Heart right ventricle (tissue), 16 donors: ENCODE data around the gene RGS7. TPM values are rescaled to one million over a fixed set of nuclear protein-coding genes. Genes with fewer than 3 reads are reported as not detected.

Experiments
- ATAC-seq, 8 donors: fragments of 200-7000 bp; cut with Tn5 transposase; one replicate each; pipeline ENCODE4 v1.9.1; 2020; ENCODE audit warnings: mild to moderate bottlenecking in 8 of 8, moderate library complexity in 8 of 8, moderate number of reproducible peaks in 1 of 8
- DNase-seq, 2 donors: peaks; one replicate each; pipeline ENCODE4 v3.0.0-alpha.2; 2020
- H3K27ac ChIP-seq, 10 donors: fragments of 200-600 bp; sonication (generic) in 2 of 10; one replicate each; pipeline versions ENCODE4 v1.5.0 to v1.8.0; 2020 to 2022; ENCODE audit warnings: mild to moderate bottlenecking in 3 of 10
- H3K27me3 ChIP-seq, 7 donors: fragments of 200-600 bp; one replicate each; pipeline ENCODE4 v1.8.0; 2021 to 2022; ENCODE audit warnings: mild to moderate bottlenecking in 2 of 7
- H3K36me3 ChIP-seq, 9 donors: fragments of 200-600 bp; sonication (generic) in 1 of 9; one replicate each; pipeline versions ENCODE4 v1.5.0 to v1.8.0; 2020 to 2022; ENCODE audit warnings: mild to moderate bottlenecking in 2 of 9
- H3K4me1 ChIP-seq, 9 donors: fragments of 200-600 bp; sonication (generic) in 1 of 9; one replicate each; pipeline versions ENCODE4 v1.5.0 to v1.8.0; 2020 to 2022; ENCODE audit warnings: mild to moderate bottlenecking in 4 of 9
- H3K4me3 ChIP-seq, 10 donors: fragments of 200-600 bp; sonication (generic) in 2 of 10; one replicate each; pipeline versions ENCODE4 v1.5.0 to v1.8.0; 2020 to 2022; ENCODE audit warnings: mild to moderate bottlenecking in 7 of 10, moderate library complexity in 2 of 10
- H3K9me3 ChIP-seq, 11 donors: fragments of 200-600 bp in 10 of 11; sonication (generic) in 2 of 11; one replicate each; pipeline versions ENCODE4 v1.5.0 to v1.8.0; 2013 to 2022; ENCODE audit warnings: mild to moderate bottlenecking in 2 of 11, control low read depth in 1 of 11, moderate library complexity in 1 of 11
- WGBS, 2 donors: extraction: QIAGEN DNeasy Blood & Tissue Kit; methylation state at CpG; one replicate each; pipeline ENCODE4 v1.1.7; 2013; ENCODE audit warnings: inconsistent platforms in 1 of 2; 5-methylcytosine and 5-hydroxymethylcytosine counted together
- intact Hi-C, 10 donors: fragments of 100-400 bp; cut with DNase I; formaldehyde crosslinking; loops; one replicate each; pipeline versions ENCODE4 v1.11.1 to v1.14.2; 2022
- polyA plus RNA-seq, 2 donors: library from polyadenylated mRNA; stranded (reverse); fragments of 200-250 nt; gene quantifications; one replicate each; pipeline ENCODE4 v1.2.3, GENCODE V29; 2013
- total RNA-seq, 10 donors: library from RNA; stranded (reverse); fragmentation: NEBNext Ultra II Directional in 3 of 10; extraction: Animal tissue kit (Norgen Biotek cat#: 25700) in 3 of 10; gene quantifications; one replicate each; pipeline versions ENCODE4 v1.2.1 to v1.2.4, GENCODE V29; 2021 to 2023
- TF ChIP-seq, protein P1 (sequence below), 9 donors: fragments of 200-600 bp; sonication (generic) in 2 of 9; IDR thresholded peaks; one replicate each; pipeline versions ENCODE4 v1.5.0 to v1.8.0; 2021 to 2022; ENCODE audit warnings: antibody characterized with exemption in 9 of 9, mild to moderate bottlenecking in 5 of 9, moderate library complexity in 1 of 9
- donor health status: Arrhythmogenic right ventricular cardiomyopathy.
- donor health status: ischemic (EF 13 %, LVEDD 7.1; RV severe dilation, severe dysfunction).
- donor health status: healthy with polysubstance abuse.
- donor health status: DM: no; HTN: yes; CAD: no.
- donor health status: DM: no; HTN: no; CAD: no.
- donor health status: ischemic (EF 25% LVEDD 6.9; RV normal size, moderate dysfunction).
- donor health status: ischemic (EF 25% LVEDD 5.7; RV mildly dilated, moderate dysfunction).
- donor health status: healthy.
- donor health status: DM: yes; HTN: yes; CAD: no.
- donor health status: Ischemic cardiomyopathy.
- donor health status: ischemic (EF 35%, LVEDD 5.7; RV mildly dilated, moderate dysfunction).
- donor health status: nonischemic (EF 11% LVEDD 7.7; RV severe dilation, severe dysfunction).
- donor health status: DM: yes; HTN: yes; CAD: no.
- donor health status: PGD.
- donor health status: ischemic (EF 29% LVEDD 5.4; RV normal size, mild dysfunction).
- donor health status: nonischemic (EF 23%, LVEDD 6.1; RV moderate dilation, normal function).

RGS7 gene
- total and polyA plus RNA-seq, 12 donors: not detected

DNA sequence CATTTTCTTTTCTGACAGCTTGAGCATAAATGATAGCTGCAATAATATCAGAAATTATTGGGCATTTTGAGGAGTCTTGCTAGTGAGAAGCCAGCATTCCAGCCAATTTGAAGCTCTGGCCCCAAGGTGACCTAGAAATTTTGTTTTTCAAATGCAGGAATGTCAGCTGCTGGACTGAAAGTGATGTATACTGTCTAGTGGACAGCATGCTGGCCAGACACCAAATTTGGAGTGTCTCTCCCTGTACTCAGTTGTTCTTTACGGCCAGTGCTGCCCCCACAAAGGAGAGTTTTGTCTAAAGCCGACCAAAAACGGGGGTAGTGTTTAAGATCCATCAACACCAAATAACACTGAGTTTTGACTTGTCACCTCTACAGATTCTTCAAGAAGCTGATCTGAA lies 5.2 kb downstream of the RGS7 start:
- Histone ChIP-seq H3K36me3 (no peaks in the 10 kb centered on the region), H3K9me3 (no peaks in the 10 kb centered on the region), H3K27ac (no peak overlapping the region), H3K27me3 (peaks cover 0 to 30% (median 20%) of the 10 kb centered on the region in 7 donors), H3K4me3 (no peak overlapping the region), H3K4me1 (peaks cover 0 to 3% (median 0%) of the 10 kb centered on the region in 9 donors)
- TF ChIP-seq, protein P1, sequence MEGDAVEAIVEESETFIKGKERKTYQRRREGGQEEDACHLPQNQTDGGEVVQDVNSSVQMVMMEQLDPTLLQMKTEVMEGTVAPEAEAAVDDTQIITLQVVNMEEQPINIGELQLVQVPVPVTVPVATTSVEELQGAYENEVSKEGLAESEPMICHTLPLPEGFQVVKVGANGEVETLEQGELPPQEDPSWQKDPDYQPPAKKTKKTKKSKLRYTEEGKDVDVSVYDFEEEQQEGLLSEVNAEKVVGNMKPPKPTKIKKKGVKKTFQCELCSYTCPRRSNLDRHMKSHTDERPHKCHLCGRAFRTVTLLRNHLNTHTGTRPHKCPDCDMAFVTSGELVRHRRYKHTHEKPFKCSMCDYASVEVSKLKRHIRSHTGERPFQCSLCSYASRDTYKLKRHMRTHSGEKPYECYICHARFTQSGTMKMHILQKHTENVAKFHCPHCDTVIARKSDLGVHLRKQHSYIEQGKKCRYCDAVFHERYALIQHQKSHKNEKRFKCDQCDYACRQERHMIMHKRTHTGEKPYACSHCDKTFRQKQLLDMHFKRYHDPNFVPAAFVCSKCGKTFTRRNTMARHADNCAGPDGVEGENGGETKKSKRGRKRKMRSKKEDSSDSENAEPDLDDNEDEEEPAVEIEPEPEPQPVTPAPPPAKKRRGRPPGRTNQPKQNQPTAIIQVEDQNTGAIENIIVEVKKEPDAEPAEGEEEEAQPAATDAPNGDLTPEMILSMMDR (IDR thresholded peaks at IDR 0.05): no peak
- no peak for DNase-seq
- intact Hi-C loops: no loop called here
- 53 to 65% methylated on average over 3 of the region's 3 CpGs for WGBS, 2 donors
- no peak for ATAC-seq

DNA sequence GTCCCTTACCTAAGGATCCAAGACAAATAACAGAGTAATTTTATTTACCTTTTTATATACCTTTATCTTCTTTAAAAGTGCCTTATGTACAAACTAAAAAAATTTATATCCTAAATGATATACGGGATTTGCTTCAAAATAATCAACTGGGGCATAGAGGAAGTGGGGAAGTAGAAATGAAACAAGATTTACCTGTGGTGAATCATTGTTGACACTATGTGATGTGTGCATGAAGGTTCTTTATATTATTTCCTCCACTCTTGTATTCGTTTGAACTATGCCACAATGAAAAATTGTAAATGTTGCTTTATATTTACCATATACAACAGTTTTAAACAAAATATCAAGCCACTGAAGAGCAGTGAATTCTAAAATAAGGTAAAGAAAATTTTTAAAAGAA lies 13.0 kb downstream of the RGS7 start:
- no peak overlapping the region for H3K27ac ChIP-seq
- no peaks in the 10 kb centered on the region for H3K27me3 ChIP-seq
- H3K9me3 ChIP-seq: no peaks in the 10 kb centered on the region
- no peak overlapping the region for H3K4me3 ChIP-seq
- TF ChIP-seq, protein P1 (IDR thresholded peaks at IDR 0.05): no peak
- DNase-seq: no peak
- WGBS, 2 donors: 58 to 60% methylated on average over 2 of the region's 2 CpGs
- H3K4me1 ChIP-seq: no peaks in the 10 kb centered on the region
- intact Hi-C loops: no loop called here
- H3K36me3 ChIP-seq: no peaks in the 10 kb centered on the region
- ATAC-seq: no peak

DNA sequence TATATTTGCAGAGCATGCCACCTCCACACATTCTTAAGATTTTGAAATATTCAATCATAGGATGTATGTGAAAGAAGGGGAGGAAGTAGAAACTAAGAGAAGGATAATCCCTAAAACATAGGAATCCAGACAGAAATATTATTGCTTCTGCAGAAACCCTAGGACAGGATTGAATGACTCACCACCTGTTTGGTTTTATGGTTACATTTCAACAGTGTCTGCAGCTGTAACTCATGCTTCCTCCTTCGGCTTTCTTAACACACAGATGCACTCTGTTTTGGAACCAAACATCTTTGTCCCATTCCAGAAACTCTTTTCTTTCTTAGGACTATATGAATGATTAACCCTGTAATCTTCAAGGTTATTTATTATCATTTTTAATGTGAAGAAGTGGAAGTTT lies 20.7 kb downstream of the RGS7 start:
- WGBS, 2 donors: 58 to 68% methylated on average over 1 of the region's 1 CpG
- Histone ChIP-seq H3K27ac (no peak overlapping the region), H3K4me3 (no peak overlapping the region), H3K4me1 (no peaks in the 10 kb centered on the region), H3K9me3 (no peaks in the 10 kb centered on the region), H3K36me3 (no peaks in the 10 kb centered on the region), H3K27me3 (peaks cover 0 to 4% (median 0%) of the 10 kb centered on the region in 7 donors)
- no peak for DNase-seq
- ATAC-seq: no peak
- TF ChIP-seq, protein P1 (IDR thresholded peaks at IDR 0.05): no peak
- intact Hi-C loops: no loop called here

DNA sequence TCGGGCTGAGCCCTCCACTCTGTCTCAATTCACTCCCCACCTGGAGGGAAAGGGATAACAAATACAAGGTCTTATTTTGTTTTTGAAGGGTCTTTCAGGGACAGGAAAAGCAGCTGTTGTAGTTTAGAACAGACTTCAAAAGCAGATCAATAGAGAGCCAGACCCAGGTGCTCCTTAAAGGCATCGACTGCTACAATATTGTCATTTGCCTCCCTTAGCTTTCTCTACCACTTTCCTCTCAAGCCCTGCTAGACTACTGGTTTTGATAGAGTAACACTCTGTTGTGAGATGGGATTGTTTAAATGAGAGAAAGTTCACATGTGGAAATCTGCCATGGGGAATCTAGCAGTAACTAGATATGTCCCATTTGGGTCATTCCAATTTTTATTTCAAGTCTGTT lies 24.0 kb downstream of the RGS7 start:
- intact Hi-C loops: no loop called here
- 79 to 83% methylated on average over 2 of the region's 2 CpGs for WGBS, 2 donors
- TF ChIP-seq, protein P1 (IDR thresholded peaks at IDR 0.05): no peak
- no peak for DNase-seq
- no peak overlapping the region for H3K27ac ChIP-seq
- no peaks in the 10 kb centered on the region for H3K9me3 ChIP-seq
- ATAC-seq: no peak
- no peaks in the 10 kb centered on the region for H3K4me1 ChIP-seq
- no peaks in the 10 kb centered on the region for H3K36me3 ChIP-seq
- H3K4me3 ChIP-seq: no peak overlapping the region
- H3K27me3 ChIP-seq: peaks cover 0 to 4% (median 0%) of the 10 kb centered on the region in 7 donors
